HG03139 (cell line): ENCODE measurements around the gene TASP1.

Source experiments
- ATAC-seq: cut with Tn5 transposase; IDR thresholded peaks from one replicate; pipeline ENCODE4 v1.9.1; 2021; ENCODE audit not compliant: unreplicated experiment

Gene TASP1

DNA sequence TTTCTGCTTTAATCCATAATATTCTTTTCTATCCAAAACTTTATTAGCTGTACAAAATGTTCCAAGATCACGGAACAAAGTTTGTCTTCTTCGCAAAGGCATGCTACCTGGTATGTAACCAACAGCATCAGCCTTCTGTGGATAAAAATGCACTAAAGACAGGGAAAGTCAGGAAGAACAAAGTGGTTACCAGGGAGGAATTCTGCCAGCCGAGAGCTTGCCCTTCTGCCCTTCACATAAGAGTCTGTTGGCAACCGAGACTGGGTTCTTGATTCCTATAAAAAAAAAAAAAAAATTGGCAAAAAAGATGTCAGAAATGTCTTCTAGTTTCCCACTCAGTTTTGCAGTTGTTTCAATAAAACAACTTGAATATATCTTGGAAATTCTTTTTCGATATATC lies 58.0 kb downstream of the TASP1 start:
- ATAC-seq = no peak

DNA sequence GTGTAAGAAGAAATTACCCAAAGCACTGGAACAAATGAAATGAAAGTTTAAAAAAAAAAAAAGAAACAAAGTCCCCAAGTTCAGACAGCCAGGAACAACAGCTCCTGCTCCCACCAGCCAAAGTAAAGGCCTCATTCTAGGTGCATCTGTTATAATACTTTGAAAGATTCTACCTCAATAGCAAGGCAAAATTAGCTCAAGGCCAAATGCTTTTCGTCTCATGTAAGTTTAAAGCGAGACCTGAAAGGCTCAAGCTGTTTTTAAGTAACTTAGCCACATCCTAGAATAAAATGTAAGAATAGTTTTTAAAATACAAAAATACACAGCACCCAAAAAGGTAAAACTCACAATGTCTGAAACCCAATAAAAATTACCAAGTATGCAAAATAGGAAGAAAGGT lies 64.7 kb downstream of the TASP1 start:
- ATAC-seq = no peak

DNA sequence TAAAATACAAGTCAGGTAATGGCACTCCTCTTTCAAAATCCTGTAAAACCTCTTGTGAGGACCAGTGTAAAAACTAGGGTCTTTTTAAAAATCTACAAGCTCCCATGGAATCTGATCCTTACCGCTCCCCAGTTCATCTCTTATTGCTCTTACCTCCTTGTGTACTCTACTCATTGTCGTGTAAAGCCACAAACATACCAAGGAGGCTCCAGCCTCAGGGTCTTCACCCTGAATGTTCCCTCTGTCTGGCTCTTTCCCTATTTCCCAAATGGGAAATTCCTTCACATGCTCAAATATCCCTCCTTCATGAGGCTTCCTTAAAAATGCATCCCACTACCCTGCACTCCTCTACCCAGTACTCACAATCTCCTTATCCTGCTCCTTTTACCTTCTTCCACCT lies 67.1 kb downstream of the TASP1 start:
- no peak for ATAC-seq

DNA sequence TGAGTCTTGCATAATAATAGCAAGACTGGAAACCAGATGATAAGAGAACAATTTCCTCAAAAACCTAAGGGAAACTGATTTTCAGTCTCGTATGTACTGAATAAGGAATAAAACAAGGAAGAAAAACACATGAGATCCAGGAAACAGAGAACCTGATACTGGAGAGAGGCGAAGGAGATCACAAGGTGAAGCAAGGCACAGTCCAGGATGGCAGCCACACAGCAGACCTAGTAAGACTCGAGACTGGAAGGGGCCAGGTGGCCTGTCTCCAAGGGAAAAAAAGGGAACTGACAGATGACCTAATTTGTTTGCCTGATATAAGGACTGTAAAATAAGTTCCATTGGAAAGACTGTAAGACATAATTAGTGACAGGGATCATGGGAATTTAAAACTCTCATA lies 71.1 kb downstream of the TASP1 start:
- ATAC-seq = no peak

DNA sequence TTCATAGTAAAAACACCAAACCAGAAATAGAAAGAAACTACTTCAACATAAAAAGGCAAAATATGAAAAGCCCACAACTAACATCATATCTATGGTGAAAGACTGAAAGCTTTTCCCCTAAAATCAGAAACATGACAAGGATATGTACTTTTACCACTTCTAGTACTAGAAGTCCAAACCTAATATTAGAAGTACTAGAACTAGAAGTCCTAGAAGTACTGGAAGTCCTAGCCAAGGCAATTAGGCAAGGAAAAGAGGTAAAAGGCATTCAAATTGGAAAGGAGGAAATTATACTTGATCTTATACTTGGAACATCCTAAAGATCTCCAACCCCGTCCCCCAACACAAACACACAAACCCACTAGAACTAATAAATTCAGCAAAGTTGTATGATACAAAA lies 74.9 kb downstream of the TASP1 start:
- no peak for ATAC-seq

DNA sequence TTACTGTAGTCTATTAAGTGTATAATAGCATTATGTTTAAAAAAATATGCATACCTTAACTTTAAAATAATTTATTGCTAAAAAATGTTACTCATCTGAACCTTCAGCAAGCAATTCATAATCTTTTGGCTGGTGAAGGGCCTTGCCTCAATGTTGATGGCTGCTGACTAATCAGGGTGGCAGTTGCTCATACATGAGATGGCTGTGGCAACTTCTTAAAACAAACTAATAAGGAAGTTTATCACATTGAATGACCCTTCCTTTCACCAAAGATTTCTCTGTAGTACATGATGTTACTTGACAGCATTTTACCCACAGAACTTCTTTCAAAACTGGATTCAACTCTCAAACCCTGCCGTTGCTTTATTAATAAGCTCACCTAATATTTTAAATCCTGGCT lies 84.0 kb downstream of the TASP1 start:
- ATAC-seq = no peak

DNA sequence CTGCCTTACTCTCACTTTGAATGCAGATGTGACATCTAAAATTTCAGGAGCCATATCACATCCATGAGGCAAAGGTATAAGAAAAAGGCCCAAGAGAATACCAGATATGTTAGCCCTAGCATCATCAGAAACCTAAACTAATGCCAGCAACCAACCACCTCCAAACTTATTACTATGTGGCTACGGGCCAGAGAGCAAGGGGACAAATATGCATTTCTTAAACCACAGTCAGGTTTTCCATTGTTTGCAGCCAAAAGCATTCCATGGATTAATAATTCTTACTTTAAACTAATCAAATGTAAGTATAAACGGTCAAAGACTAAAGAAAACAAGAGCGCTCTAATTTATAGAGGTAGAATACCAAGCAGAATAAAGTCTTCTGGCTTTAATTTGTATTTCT lies 84.7 kb downstream of the TASP1 start:
- ATAC-seq = no peak

DNA sequence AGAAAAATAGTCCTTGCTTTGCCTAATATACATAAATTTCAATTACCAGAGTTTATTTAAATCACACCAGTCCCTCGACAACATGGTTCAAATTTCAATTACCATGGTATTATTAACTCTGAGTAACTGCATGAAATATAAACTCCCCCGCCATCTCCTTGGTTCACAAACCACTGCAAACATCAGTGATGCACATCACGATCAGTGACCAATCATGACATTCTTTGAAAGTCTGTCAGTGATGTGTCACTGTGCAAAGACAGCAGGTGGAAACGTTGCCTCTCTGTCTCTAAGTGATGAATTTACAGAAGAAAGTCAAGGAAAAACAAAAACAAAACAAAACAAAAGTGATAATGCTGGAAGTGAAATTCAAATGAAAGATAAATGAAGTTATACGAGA lies 86.7 kb downstream of the TASP1 start:
- ATAC-seq = no peak

DNA sequence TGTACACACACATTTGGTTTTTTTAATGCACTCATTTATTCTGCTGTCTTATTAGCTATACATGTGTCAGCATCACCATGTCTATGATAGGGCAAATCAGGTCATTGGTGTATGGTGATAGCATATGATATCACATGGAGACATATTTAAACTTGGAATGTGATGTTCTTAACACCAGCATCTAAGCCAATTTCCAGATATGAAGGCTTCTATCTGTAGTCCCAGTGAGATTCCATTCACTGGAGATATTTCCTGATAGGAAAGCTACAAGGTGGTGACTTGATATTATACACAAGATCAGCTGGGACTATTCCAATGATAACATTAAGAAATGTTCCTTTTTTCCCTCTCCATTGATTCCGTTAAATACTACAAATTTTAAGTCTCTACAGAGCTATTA lies 89.3 kb downstream of the TASP1 start:
- ATAC-seq = no peak

DNA sequence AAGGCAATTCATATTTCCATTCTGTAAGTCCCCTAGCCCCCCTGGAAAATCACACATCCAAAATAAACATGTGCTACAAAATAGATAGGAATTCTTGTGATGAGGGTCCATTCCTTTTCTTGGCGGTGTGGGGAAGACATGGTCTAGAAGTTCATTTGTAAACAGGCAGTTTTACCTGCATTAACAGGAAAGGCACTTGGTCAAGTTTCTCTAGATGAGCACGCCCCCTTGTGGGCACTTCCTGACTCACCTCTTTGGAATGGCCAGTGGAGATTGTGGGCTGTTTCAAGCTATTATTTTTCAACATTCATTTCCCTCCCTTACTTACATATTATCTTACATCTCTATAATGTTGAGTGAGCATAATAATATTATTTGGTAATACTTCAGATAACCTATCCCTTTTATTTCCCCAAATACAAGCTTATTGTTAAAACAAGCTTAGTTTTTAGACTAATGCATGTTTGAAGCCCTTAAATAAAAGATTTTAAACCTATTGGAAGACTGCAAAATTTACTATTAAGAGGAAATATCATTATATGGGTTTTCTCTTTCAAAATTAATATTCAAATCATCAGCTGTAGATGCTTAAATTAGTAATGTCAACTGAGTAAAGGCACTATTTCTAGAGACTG lies 92.1 kb downstream of the TASP1 start:
- ATAC-seq = no peak

DNA sequence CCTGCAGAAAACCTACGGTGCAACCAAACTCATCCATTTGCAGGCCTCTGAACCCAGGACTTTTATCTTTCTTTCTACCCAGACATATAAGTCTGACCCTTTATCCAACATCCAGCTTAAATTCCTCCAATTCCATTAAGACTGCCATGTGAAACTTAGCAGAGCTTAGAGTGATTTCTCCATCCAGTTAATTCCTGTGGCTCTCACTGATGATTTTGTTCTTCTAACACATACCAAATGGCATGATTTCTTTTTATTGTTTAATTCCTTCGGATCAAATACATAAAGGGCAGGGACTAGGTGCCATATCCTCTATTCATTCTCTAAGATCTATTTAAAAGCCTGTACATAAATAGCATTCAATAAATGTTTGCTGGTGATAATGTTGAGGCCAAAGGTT lies 92.9 kb downstream of the TASP1 start:
- ATAC-seq = no peak

DNA sequence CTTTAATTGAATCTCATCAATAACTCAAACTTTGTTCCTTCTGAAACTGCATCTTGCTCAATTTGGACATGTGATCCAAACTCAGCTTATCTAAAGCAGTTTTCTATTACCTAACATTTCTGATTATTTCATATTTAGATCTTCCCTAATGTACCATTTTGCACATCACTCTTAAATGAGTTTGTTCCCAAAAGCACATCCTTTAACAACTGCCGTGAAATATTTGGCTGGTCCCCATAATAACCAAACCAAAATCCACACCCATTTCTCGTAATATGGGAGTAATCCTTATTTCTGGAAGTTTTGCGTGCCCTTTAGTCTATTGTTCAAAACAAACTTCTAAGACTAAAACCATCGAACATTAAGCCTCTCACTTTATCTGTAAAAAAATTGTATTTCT lies 94.9 kb downstream of the TASP1 start:
- no peak for ATAC-seq

DNA sequence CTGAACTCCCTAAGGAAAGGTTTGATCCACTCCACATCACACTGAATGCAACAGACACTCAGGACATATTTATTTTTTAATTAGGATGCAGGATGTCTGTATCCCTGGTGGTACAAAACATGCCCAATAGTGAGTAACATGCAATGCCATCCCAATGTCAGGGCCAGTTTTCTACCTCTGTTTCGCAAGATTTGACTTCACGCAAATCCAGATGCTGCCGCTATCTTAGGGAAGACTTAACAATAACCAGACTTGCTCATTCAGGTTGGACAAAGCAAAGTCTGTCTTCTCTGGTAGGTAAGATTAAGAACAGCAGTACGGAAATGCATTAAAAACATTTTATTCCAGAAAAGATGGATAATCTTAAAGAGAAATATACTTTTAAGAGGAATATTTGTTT lies 103.1 kb downstream of the TASP1 start:
- no peak for ATAC-seq

DNA sequence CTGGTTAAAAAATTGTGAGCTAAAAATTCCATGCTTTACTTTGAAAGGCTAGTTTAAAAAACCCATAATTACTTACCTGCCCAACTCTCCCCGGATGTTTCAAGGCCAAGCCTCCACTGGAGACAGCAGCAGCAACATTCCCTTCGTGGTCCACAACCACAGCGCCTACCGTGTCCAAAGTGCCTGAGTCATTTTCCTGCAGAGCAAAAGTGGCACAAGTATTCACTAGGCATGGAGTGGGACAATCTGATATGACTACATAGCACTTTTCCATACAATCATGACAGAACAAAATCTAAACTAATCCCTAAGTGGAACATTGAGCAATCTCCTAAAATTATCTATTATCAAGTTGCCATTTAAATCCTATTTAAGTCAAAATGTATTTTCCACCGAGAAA lies 104.8 kb downstream of the TASP1 start:
- ATAC-seq = no peak

DNA sequence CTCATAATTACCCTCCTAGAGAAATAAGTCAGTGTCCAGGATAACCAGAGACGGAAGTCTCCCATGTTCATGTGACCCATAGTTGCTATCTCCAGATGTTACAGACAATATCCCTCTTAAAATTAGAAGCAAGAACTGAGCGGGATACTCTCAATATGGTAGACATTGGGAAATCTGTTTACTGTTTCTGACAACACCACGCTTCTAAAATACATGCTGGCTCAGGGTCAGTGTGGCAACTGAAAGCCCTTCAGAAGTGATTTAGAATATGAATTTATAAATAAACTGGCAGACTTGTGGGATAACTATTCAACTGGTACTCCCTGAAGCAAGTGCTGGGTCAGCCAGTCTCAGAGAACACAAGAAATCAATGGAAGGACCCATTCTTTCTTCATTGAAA lies 108.6 kb downstream of the TASP1 start:
- ATAC-seq = no peak

DNA sequence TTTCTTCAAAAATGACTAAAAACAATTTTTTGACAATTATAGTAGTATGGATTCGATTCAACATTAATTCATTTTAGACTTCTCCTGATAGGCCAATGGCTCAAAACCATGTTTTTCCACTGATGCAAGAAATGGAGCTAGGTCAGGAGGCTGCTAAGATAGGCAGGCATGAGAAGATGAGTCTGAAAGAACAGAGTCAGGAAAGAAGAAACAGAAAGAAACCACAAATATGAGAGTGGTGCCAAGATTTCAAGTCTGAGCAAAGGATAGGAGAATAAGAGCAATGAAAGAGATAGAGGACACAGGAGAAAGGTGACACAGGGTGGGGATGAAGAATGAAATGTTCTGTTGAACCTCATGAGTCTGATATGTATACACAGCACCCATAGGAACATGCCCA lies 112.2 kb downstream of the TASP1 start:
- ATAC-seq = no peak

DNA sequence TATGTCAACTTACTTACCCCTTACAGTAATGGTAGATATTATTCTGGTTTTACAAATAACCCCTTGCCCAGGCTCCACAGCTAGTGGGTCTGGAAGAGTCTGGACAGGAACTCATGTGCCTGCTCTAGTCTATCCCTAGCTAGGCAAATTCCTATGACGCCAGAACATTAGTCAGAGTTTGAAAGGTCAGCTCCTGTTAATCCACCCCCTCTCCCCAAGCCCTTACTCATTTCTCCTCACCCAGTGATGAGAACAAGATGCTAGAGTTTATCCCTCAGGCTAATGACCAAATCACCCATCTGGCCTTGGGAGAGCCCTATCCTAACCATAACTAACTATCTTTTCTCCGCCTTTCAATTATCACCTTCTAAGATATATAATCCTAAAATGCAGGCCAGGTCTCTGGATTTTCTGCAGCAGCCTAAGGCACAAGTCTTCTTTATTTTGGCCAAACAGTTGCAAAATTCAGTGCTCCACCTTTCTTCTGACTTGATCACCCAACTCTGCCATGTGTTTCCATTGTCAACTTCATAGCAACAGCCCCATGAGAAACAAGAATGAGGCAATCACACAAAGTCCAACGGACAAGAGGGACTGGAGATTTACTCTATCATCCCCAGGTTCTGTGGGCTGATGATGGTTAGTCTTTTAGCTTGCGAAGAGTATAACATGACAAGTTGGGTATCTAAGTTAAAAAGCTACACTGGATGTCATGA lies 113.3 kb downstream of the TASP1 start:
- no peak for ATAC-seq

DNA sequence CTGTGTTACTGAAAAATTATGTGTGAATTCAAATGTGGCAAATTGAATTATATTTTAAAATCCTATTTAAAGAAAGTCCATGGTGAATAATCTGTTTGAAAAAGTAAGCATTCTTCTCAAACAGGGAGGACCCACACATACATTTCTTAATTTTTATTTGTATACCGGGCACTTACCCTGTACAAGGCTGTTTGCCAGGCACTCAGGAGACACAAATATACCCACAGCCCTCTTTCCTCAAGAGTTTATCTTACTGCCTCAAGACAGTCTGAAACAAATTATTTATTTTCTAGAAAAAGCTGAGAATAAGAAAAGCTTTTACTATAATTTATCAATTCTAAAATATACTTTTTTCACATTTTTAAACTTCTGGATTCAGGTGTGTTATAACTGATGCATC lies 114.4 kb downstream of the TASP1 start:
- ATAC-seq = no peak

DNA sequence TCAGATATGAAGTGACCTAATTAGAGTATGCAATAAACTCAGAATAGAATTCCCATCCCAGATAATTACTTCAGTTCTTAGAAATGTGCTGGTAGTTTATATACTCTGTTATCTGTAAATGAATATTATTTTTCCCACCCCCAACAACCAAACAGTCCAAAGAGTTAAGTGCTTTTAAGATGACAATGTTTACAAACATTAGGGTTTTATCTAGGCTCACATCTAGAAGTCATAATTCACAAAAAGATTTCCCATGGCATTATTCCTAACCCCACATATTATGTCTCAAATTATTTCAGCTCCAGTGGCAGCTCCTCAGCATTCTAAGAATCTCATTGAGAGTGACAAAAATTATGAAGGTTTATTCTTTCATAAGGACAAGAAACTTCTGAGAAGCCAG lies 120.9 kb downstream of the TASP1 start:
- no peak for ATAC-seq

DNA sequence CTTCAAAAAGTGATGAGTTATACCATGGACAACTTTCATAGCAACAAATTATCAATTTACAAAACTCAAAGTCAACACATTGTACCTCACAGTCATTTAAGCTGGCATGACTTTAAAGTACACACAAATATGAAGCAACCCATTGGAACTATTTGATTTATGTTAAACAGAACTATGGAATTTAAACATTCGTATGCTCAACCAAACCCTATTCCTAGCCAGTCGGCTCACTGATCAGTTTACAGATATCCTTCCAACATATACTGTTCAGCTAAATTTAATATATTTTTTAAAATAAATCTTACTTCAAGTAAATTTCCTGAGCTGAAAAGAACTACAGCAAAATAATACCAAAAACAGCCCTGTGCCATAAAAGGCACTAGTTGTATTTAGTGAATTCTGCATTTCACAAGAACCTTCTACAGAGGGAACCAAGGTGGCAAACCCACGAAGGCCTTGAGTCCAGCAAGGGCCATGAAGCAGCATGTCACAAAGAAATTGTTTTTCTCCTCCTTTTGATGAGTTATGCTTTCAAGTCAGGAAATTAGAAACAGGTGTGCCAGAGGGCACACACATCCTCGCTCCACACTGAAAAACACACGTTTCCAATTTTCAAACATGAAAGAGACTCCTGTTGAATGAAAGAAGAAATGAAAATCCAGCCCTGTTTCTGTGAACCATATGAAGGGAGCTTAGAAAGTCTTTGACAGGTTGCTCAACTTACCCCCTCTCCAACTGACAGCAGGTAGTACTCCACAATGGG lies 122.8 kb downstream of the TASP1 start:
- no peak for ATAC-seq

DNA sequence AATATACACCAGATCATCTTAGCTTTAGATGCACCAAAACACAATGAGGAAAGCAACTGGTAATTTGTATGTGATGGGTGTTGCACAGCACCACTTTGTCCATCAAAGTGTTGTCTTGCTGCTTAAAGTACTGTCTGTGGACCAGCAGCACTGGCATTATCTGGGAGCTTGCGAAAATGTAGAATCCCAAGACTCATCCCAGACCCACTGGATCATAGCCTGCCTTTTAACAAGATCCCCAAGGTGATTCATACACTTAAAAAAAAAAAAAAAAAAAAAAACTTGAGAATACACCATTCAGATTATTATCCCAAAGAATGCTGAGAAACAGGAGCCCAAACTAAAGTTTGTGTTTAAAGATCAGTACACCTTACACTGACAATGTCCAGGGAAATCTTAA lies 123.4 kb downstream of the TASP1 start:
- no peak for ATAC-seq

DNA sequence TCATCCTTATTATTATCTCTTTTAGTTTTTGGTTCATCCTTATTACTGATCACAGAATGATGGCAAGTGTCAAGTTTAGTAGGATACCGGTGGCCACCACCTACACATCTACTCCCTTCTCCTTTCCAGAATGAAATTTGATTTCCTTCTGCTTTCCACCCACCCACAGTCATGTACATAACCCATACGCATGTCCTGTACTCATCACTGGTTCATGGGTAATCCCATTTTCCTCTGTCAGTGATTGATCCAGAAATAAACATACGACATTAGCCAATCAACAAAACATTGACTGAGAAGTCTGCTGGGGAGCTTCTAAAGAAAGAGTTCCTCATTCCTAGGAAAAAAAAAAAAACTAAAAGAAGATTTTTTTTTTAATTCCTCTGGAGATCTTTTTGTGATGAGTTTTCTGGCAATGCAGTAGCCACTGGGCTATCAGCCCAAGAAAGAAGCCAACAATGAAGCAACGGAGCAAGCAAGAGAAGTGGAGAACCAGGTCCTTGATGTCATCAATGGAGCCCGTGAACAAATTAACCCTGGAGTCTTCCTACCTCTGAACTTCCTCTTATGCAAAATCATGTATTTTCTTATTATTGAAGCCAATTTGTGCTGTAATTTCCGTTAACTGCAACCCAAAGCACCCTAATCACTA lies 127.8 kb downstream of the TASP1 start:
- ATAC-seq = no peak
